Endothelial cell of umbilical vein (primary cell): ENCODE results near the gene CDH23. TPM values are rescaled to one million over a fixed set of nuclear protein-coding genes. Genes with fewer than 3 reads are reported as not detected.

Experiments
- BruUV-seq: library from RNA; stranded (reverse); fragments of 400-500 nt; replicated peaks from 2 replicates; lab custom pipeline; 2021; lab: Mats Ljungman, UMichigan
- CTCF ChIA-PET: fragments of 300-600, 350-600 bp; sonication (Branson Sonifier 250); formaldehyde crosslinking; loops from one replicate; lab custom pipeline; 2021; ENCODE audit warnings: antibody characterized with exemption, inconsistent platforms; lab: Charles Lee
- POLR2A ChIA-PET: fragments of 300-600, 350-600 bp; sonication (Branson Sonifier 250); formaldehyde crosslinking; loops from one replicate; lab custom pipeline; 2021; ENCODE audit warnings: antibody characterized with exemption, inconsistent platforms; lab: Charles Lee
- DNase-seq: peaks from one replicate; pipeline ENCODE4 v3.0.0-alpha.2; 2011; ENCODE audit warnings: low read depth, low spot score
- FAIRE-seq: peaks from 2 replicates; lab custom pipeline; 2011; peaks lifted over from hg19 to GRCh38; lab: Jason Lieb, UNC
- H2AFZ ChIP-seq: 2 replicates; pipeline ENCODE4 v1.6.0; 2012; ENCODE audit warnings: low read depth, low read length, control low read depth, inconsistent platforms
- H3K27ac ChIP-seq: 2 replicates; pipeline ENCODE4 v1.5.1; 2011; ENCODE audit warnings: low read depth, mild to moderate bottlenecking, control low read depth, low read length, moderate library complexity; ENCODE audit not compliant: insufficient read depth
- H3K27me3 ChIP-seq, 2 experiments: 2 replicates each; pipeline versions ENCODE4 v1.6.0 to v1.6.1; 2011; ENCODE audit warnings: low read length in 2 of 2, mixed read lengths in 1 of 2; ENCODE audit not compliant: control insufficient read depth in 2 of 2, insufficient read depth in 2 of 2
- H3K36me3 ChIP-seq, 2 experiments: 2 replicates in 1 of 2; 3 replicates in 1 of 2; pipeline ENCODE4 v1.5.1; 2011; ENCODE audit warnings: low read length in 2 of 2, mild to moderate bottlenecking in 1 of 2, moderate library complexity in 1 of 2; ENCODE audit not compliant: control insufficient read depth in 2 of 2, insufficient read depth in 2 of 2; ENCODE audit errors: extremely low read depth in 1 of 2
- H3K4me1 ChIP-seq: 3 replicates; pipeline ENCODE4 v1.5.1; 2011; ENCODE audit warnings: mild to moderate bottlenecking, low read length; ENCODE audit not compliant: control insufficient read depth, insufficient read depth; ENCODE audit errors: extremely low read depth
- H3K4me2 ChIP-seq: 2 replicates; pipeline ENCODE4 v1.6.1; 2011; ENCODE audit warnings: low read length, control low read depth, mixed read lengths; ENCODE audit not compliant: insufficient read depth
- H3K4me3 ChIP-seq, 3 experiments: fragments of 200-600 bp in 1 of 3; sonication (generic), shearing (Covaris generic) in 1 of 3; replicated peaks in 1 of 3; 2 replicates each; pipeline ENCODE4 v1.5.1; 2011 to 2016; ENCODE audit warnings: control low read depth in 3 of 3, low read length in 3 of 3, mild to moderate bottlenecking in 2 of 3, inconsistent platforms in 1 of 3, low read depth in 1 of 3, moderate library complexity in 1 of 3; ENCODE audit not compliant: insufficient read depth in 1 of 3
- H3K79me2 ChIP-seq: 2 replicates; pipeline ENCODE4 v1.6.0; 2012; ENCODE audit warnings: low read length, inconsistent platforms; ENCODE audit not compliant: control insufficient read depth, insufficient read depth
- H3K9ac ChIP-seq: replicated peaks from 2 replicates; pipeline ENCODE3; 2011; ENCODE audit warnings: low read length, control low read depth; ENCODE audit not compliant: insufficient read depth; ENCODE audit errors: extremely low read depth
- H3K9me1 ChIP-seq: replicated peaks from 3 replicates; pipeline ENCODE4 v1.6.0; 2011; ENCODE audit warnings: mild to moderate bottlenecking, low read length; ENCODE audit not compliant: control insufficient read depth, insufficient read depth; ENCODE audit errors: extremely low read depth
- H3K9me3 ChIP-seq: replicated peaks from 2 replicates; pipeline ENCODE4 v1.5.1; 2012; ENCODE audit warnings: low read length, inconsistent platforms; ENCODE audit not compliant: control insufficient read depth, insufficient read depth
- H4K20me1 ChIP-seq: replicated peaks from 2 replicates; pipeline ENCODE3; 2011; ENCODE audit warnings: mild to moderate bottlenecking, low read length; ENCODE audit not compliant: control insufficient read depth, insufficient read depth; ENCODE audit errors: extremely low read depth
- EZH2 ChIP-seq: IDR thresholded peaks from 2 replicates; pipeline ENCODE4 v1.6.1; 2012; ENCODE audit warnings: borderline replicate concordance, low read depth, mild to moderate bottlenecking, moderate library complexity, low read length, inconsistent platforms; ENCODE audit not compliant: severe bottlenecking
- FOS ChIP-seq: IDR thresholded peaks from 2 replicates; pipeline ENCODE4 v1.6.1; 2011; ENCODE audit warnings: mild to moderate bottlenecking, low read length, moderate library complexity, borderline replicate concordance; ENCODE audit not compliant: insufficient read depth
- GATA2 ChIP-seq: IDR thresholded peaks from 2 replicates; pipeline ENCODE4 v1.7.0; 2011; ENCODE audit warnings: low read depth, mild to moderate bottlenecking, moderate library complexity, mixed read lengths, low read length; ENCODE audit not compliant: insufficient read length, insufficient read depth
- JUN ChIP-seq: IDR thresholded peaks from 2 replicates; pipeline ENCODE4 v1.6.1; 2011; ENCODE audit warnings: borderline replicate concordance, low read depth; ENCODE audit not compliant: insufficient read length, insufficient read depth
- MYC ChIP-seq: IDR thresholded peaks from one replicate; pipeline ENCODE4 v1.6.1; 2011; ENCODE audit warnings: mild to moderate bottlenecking, low read depth, low read length
- POLR2A ChIP-seq: IDR thresholded peaks from 2 replicates; pipeline ENCODE4 v1.6.1; 2012; ENCODE audit warnings: low read depth, mild to moderate bottlenecking, control low read depth, low read length
- POLR2AphosphoS5 ChIP-seq: IDR thresholded peaks from 2 replicates; pipeline ENCODE4 v1.6.1; 2012; ENCODE audit warnings: low read depth, mild to moderate bottlenecking, control low read depth, low read length, moderate library complexity; ENCODE audit not compliant: insufficient read depth
- dilution Hi-C: fragments of 300-500 bp; cut with MboI; formaldehyde crosslinking; loops from one replicate; pipeline ENCODE4 v1.15.0; 2019; ENCODE audit warnings: low sequenced_read_pairs; ENCODE audit not compliant: extremely low pct_ligation_motif_present
- intact Hi-C: fragments of 100-400 bp; cut with micrococcal nuclease; formaldehyde crosslinking; loops from one replicate; pipeline ENCODE4 v1.10.0; 2022
- polyA plus RNA-seq, 4 experiments: library from polyadenylated mRNA; depleted of rRNA in 3 of 4; stranded (reverse) in 3 of 4; unstranded in 1 of 4; fragments of >200 nt; gene quantifications; 2 replicates each; pipeline versions ENCODE4 v1.2.1 to v1.2.3, GENCODE V29; 2011 to 2012; ENCODE audit warnings: missing spikeins in 1 of 4
- total RNA-seq: library from RNA; stranded (reverse); gene quantifications from 2 replicates; pipeline ENCODE4 v1.2.3, GENCODE V29; 2021
- TF ChIP-seq, protein P1 (sequence below), 2 donors: IDR thresholded peaks; 1 replicate in 1 of 2; 2 replicates in 1 of 2; pipeline ENCODE4 v1.5.1; 2011; ENCODE audit warnings: low read length in 2 of 2, mild to moderate bottlenecking in 2 of 2, moderate library complexity in 2 of 2, control low read depth in 1 of 2, inconsistent platforms in 1 of 2, low read depth in 1 of 2; ENCODE audit not compliant: insufficient read depth in 1 of 2; ENCODE audit errors: extremely low read depth in 1 of 2
- TF ChIP-seq, protein P2 (sequence below): IDR thresholded peaks from 2 replicates; pipeline ENCODE4 v1.6.1; 2011; ENCODE audit not compliant: insufficient read depth, insufficient read length

The CDH23 gene
- total and polyA plus RNA-seq, 2 donors (not counting 3 experiments of a cell fraction or from before 2014, with no cell fraction given): not detected

DNA sequence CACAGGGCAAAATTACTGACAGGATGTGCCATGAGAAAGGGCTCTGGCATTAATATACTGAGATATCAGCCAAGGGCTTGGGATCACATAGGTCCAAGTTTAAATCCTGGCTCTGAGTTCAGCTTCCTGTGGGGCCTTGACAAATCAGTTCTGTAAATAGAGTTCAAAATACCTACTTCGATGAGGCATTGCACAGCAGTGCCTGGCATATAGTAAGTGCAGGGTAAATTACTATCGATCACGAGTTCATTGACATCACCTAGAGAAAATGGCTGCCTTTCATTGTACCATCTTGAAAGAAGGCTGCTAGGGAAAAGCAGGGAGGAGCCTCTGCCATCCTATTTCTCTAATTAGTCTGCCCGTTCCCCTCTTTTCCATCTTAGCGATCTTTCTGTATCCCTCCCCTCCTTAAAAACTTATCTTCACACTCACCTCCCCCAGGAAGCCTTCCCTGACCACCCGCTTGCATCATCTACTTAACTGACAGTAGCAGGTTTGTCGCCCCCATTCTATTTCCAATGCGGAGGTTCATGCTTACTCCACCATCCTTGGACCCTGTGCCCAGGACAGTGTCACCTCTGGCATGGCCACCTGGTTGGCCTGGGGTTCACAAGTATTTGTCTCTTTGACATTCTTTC is 198.3 kb downstream of the CDH23 start:
- no peak overlapping the region for H3K4me3 ChIP-seq
- H2AFZ ChIP-seq: no peak overlapping the region
- intact Hi-C loops: no loop called here
- TF ChIP-seq JUN: no peak
- TF ChIP-seq FOS: no peak
- no peak for TF ChIP-seq POLR2AphosphoS5
- TF ChIP-seq, protein P1, sequence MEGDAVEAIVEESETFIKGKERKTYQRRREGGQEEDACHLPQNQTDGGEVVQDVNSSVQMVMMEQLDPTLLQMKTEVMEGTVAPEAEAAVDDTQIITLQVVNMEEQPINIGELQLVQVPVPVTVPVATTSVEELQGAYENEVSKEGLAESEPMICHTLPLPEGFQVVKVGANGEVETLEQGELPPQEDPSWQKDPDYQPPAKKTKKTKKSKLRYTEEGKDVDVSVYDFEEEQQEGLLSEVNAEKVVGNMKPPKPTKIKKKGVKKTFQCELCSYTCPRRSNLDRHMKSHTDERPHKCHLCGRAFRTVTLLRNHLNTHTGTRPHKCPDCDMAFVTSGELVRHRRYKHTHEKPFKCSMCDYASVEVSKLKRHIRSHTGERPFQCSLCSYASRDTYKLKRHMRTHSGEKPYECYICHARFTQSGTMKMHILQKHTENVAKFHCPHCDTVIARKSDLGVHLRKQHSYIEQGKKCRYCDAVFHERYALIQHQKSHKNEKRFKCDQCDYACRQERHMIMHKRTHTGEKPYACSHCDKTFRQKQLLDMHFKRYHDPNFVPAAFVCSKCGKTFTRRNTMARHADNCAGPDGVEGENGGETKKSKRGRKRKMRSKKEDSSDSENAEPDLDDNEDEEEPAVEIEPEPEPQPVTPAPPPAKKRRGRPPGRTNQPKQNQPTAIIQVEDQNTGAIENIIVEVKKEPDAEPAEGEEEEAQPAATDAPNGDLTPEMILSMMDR (IDR thresholded peaks at IDR 0.05; ENCODE audit: extremely low read depth in 1 of 2, insufficient read depth in 1 of 2, low read depth in 1 of 2, low read length in 2 of 2): no peak
- no peak for TF ChIP-seq EZH2
- TF ChIP-seq POLR2A: no peak
- TF ChIP-seq MYC: no peak
- TF ChIP-seq, protein P2, sequence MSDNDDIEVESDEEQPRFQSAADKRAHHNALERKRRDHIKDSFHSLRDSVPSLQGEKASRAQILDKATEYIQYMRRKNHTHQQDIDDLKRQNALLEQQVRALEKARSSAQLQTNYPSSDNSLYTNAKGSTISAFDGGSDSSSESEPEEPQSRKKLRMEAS: no peak
- no peak for TF ChIP-seq GATA2
- ChIA-PET POLR2A (no interaction called here), CTCF (no interaction called here)
- H3K4me2 ChIP-seq: no peak overlapping the region
- no peak overlapping the region for H3K9ac ChIP-seq
- H3K36me3 ChIP-seq: no peaks in the 10 kb centered on the region
- H4K20me1 ChIP-seq: no peaks in the 10 kb centered on the region
- H3K27ac ChIP-seq: no peak overlapping the region
- no peaks in the 10 kb centered on the region for H3K9me1 ChIP-seq
- no peaks in the 10 kb centered on the region for H3K79me2 ChIP-seq
- H3K27me3 ChIP-seq: peaks cover 2 to 3% of the 10 kb centered on the region in 2 experiments
- no peaks in the 10 kb centered on the region for H3K4me1 ChIP-seq
- no peak for FAIRE-seq
- no peaks in the 10 kb centered on the region for H3K9me3 ChIP-seq
- dilution Hi-C loops: no loop called here
- DNase-seq: no peak
- BruUV-seq: no TSS peak
